ENCODE data around the gene ZDHHC8.

ZDHHC8 gene

GRCh38 chr22:20131597-20131858 lies at the start of gene ZDHHC8:
Gene ZDHHC8, plus strand, starts transcription at chr22:20131804. Its CDS starts 144 bp downstream, at chr22:20131948.
- Histone ChIP-seq H3K36me3 (replicated peaks; ENCODE audit: low read depth, low read length) (peaks cover 13% of the 10 kb centered on the region), H3K4me2 (ENCODE audit: low read length) (peak within 1 kb of the TSS; percentile 90), H3K4me3 (ENCODE audit: low read length) (peak within 1 kb of the TSS; percentile 95), H3K27ac (ENCODE audit: low read length) (peak within 1 kb of the TSS; percentile 51), H2AFZ (ENCODE audit: low read depth, low read length) (peak within 1 kb of the TSS; percentile 52; the same call in 1 of the 2 replicates), H4K20me1 (ENCODE audit: insufficient read depth, low read length) (peaks cover 26% of the 10 kb centered on the region), H3K9ac (ENCODE audit: low read length) (peak within 1 kb of the TSS; percentile 88), H3K27me3 (ENCODE audit: low read depth, low read length) (no peaks in the 10 kb centered on the region), H3K79me2 (ENCODE audit: low read length) (peaks cover 42% of the 10 kb centered on the region), H3K9me3 (ENCODE audit: insufficient read depth, low read length) (no peaks in the 10 kb centered on the region), H3K4me1 (ENCODE audit: low read length) (peaks cover 13% of the 10 kb centered on the region)
- TF ChIP-seq EZH2phosphoT487 (IDR thresholded peaks at IDR 0.05; ENCODE audit: low read depth) (no peak), CTCF (IDR thresholded peaks at IDR 0.05; ENCODE audit: low read depth, low read length) (no peak)

- H3K9me3 ChIP-seq (ENCODE audit: insufficient read depth, low read length) = no peaks in the 10 kb centered on the region
- peaks cover 60% of the 10 kb centered on the region for H3K79me2 ChIP-seq (ENCODE audit: low read length)
- H3K4me1 ChIP-seq (ENCODE audit: low read length) = peaks cover 8% of the 10 kb centered on the region
- no peak overlapping the region for H3K4me2 ChIP-seq (ENCODE audit: low read length)
- peaks cover 24% of the 10 kb centered on the region for H3K36me3 ChIP-seq (replicated peaks; ENCODE audit: low read depth, low read length)
- no peak overlapping the region for H3K9ac ChIP-seq (ENCODE audit: low read length)
- H3K4me3 ChIP-seq (ENCODE audit: low read length) = no peak overlapping the region
- H3K27ac ChIP-seq (ENCODE audit: low read length) = no peak overlapping the region
- H2AFZ ChIP-seq (ENCODE audit: low read depth, low read length) = no peak overlapping the region
- H3K27me3 ChIP-seq (ENCODE audit: low read depth, low read length) = no peaks in the 10 kb centered on the region
- TF ChIP-seq CTCF (IDR thresholded peaks at IDR 0.05; ENCODE audit: low read depth, low read length) (no peak), EZH2phosphoT487 (IDR thresholded peaks at IDR 0.05; ENCODE audit: low read depth) (no peak)
- H4K20me1 ChIP-seq (ENCODE audit: insufficient read depth, low read length) = peaks cover 26% of the 10 kb centered on the region
These were observed 48.3 kb upstream of the ZDHHC8 start for GRCh38 chr22:20083157-20083890.

GRCh38 chr22:20083891-20084546 lies 47.6 kb upstream of the ZDHHC8 start:
- Histone ChIP-seq H3K36me3 (replicated peaks; ENCODE audit: low read depth, low read length) (peaks cover 27% of the 10 kb centered on the region), H3K4me3 (ENCODE audit: low read length) (no peak overlapping the region), H3K27ac (ENCODE audit: low read length) (no peak overlapping the region), H3K79me2 (ENCODE audit: low read length) (peaks cover 60% of the 10 kb centered on the region), H3K4me2 (ENCODE audit: low read length) (no peak overlapping the region), H3K9ac (ENCODE audit: low read length) (no peak overlapping the region), H3K9me3 (ENCODE audit: insufficient read depth, low read length) (no peaks in the 10 kb centered on the region), H3K27me3 (ENCODE audit: low read depth, low read length) (no peaks in the 10 kb centered on the region), H4K20me1 (ENCODE audit: insufficient read depth, low read length) (peaks cover 26% of the 10 kb centered on the region), H3K4me1 (ENCODE audit: low read length) (peaks cover 8% of the 10 kb centered on the region), H2AFZ (ENCODE audit: low read depth, low read length) (no peak overlapping the region)
- TF ChIP-seq CTCF (IDR thresholded peaks at IDR 0.05; ENCODE audit: low read depth, low read length) (no peak), EZH2phosphoT487 (IDR thresholded peaks at IDR 0.05; ENCODE audit: low read depth) (no peak)

- H4K20me1 ChIP-seq (ENCODE audit: insufficient read depth, low read length) = peaks cover 26% of the 10 kb centered on the region
- no peak overlapping the region for H3K4me2 ChIP-seq (ENCODE audit: low read length)
- peaks cover 8% of the 10 kb centered on the region for H3K4me1 ChIP-seq (ENCODE audit: low read length)
- H3K27me3 ChIP-seq (ENCODE audit: low read depth, low read length) = no peaks in the 10 kb centered on the region
- no peak overlapping the region for H2AFZ ChIP-seq (ENCODE audit: low read depth, low read length)
- peaks cover 35% of the 10 kb centered on the region for H3K36me3 ChIP-seq (replicated peaks; ENCODE audit: low read depth, low read length)
- H3K4me3 ChIP-seq (ENCODE audit: low read length) = no peak overlapping the region
- no peak overlapping the region for H3K9ac ChIP-seq (ENCODE audit: low read length)
- no peaks in the 10 kb centered on the region for H3K9me3 ChIP-seq (ENCODE audit: insufficient read depth, low read length)
- TF ChIP-seq EZH2phosphoT487 (IDR thresholded peaks at IDR 0.05; ENCODE audit: low read depth) (no peak), CTCF (IDR thresholded peaks at IDR 0.05; ENCODE audit: low read depth, low read length) (peak; percentile 59)
- no peak overlapping the region for H3K27ac ChIP-seq (ENCODE audit: low read length)
- peaks cover 60% of the 10 kb centered on the region for H3K79me2 ChIP-seq (ENCODE audit: low read length)
These were observed 46.8 kb upstream of the ZDHHC8 start for GRCh38 chr22:20084547-20085413.

All from OCI-LY3 (cell line).